ENCODE results near the gene CASP2.

DNA sequence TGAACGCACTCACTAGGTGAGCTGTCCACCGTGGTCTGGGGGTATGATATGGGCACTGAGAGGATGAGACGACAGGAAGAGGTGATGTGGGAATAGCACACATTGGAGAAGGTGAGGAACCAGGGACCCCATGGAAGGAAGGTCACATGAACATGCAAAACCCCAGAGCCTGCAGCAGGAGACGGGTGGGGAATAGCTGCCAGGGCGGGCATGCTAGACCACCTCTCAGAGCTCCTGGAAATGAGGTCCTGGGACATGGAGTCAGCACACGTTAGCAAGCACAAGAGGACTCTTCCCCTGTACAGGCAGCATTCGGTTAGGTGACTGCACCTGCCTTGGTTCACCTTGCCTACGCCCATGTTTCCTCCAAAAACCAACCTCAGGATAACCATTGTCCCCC lies 66.2 kb downstream of the CASP2 start:
- TF ChIP-seq POLR2AphosphoS5 (IDR thresholded peaks at IDR 0.05; ENCODE audit: low read depth, low read length) (no peak), POLR2A (IDR thresholded peaks at IDR 0.05; ENCODE audit: low read depth, low read length) (no peak)
